Coronary artery (tissue), 2 donors: ENCODE results near the gene HNRNPDL.
A peak's percentile ranks its signal among the peaks of the same experiment; 100 is the strongest.

Experiments used
- DNase-seq: peaks from one replicate; pipeline ENCODE4 v3.0.0-alpha.2; 2017; ENCODE audit warnings: low spot score
- H3K27ac ChIP-seq, 2 donors: fragments of 200-600 bp; sonication (generic); one replicate each; pipeline ENCODE4 v1.5.1; 2016 to 2019
- H3K4me3 ChIP-seq: fragments of 200-600 bp; sonication (generic); 2 replicates; pipeline ENCODE4 v1.5.1; 2016; ENCODE audit warnings: mild to moderate bottlenecking, moderate library complexity
- TF ChIP-seq, protein P1 (sequence below): fragments of 200-600 bp; sonication (generic); IDR thresholded peaks from one replicate; pipeline ENCODE4 v1.5.1; 2019; ENCODE audit warnings: antibody characterized with exemption

The HNRNPDL gene

DNA sequence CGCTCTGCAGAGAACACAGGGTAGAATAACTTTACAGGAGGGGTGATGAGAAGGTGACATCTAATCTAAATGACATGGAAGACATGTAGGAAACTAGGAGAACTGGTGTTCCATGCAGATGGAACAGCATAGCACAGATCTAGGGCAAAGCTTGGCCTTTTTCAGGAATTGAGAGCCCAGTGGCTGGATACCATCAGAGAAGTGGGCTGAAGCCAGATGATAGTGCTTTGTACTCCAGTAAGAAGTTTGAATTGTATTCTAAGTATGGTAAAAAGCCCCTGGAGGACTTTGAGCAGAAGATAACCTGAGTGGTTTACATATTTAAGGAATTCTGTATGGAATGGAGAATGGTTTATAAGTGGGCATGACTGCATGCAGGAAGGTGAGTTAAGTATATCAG is 33.0 kb upstream of the HNRNPDL start:
- DNase-seq: no peak
- TF ChIP-seq, protein P1, sequence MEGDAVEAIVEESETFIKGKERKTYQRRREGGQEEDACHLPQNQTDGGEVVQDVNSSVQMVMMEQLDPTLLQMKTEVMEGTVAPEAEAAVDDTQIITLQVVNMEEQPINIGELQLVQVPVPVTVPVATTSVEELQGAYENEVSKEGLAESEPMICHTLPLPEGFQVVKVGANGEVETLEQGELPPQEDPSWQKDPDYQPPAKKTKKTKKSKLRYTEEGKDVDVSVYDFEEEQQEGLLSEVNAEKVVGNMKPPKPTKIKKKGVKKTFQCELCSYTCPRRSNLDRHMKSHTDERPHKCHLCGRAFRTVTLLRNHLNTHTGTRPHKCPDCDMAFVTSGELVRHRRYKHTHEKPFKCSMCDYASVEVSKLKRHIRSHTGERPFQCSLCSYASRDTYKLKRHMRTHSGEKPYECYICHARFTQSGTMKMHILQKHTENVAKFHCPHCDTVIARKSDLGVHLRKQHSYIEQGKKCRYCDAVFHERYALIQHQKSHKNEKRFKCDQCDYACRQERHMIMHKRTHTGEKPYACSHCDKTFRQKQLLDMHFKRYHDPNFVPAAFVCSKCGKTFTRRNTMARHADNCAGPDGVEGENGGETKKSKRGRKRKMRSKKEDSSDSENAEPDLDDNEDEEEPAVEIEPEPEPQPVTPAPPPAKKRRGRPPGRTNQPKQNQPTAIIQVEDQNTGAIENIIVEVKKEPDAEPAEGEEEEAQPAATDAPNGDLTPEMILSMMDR: no peak
- no peak overlapping the region for H3K27ac ChIP-seq
- no peak overlapping the region for H3K4me3 ChIP-seq

DNA sequence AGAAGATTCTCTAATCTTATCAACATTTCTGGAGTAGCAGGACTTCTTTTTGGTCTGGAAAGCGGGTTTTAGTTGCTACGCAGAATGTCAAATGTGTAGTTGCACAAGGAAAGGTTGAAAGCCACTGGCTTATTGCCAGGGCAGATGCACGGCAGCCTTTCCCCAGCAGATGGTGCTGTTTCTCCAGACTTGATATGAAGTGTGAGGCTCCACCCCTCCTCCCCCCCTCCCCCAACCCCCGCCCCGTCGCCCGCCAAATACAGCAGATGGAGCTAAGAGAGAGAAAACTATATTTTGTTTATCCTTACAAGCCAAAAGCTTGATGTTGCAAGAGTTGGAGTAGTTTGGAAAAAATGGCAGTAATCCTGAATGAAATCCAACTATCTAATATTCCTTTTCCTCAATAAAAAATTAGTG is 32.2 kb upstream of the HNRNPDL start:
- peak; percentile 92 for DNase-seq
- H3K27ac ChIP-seq: no peak overlapping the region
- H3K4me3 ChIP-seq: no peak overlapping the region
- TF ChIP-seq, protein P1: peak; percentile 75

DNA sequence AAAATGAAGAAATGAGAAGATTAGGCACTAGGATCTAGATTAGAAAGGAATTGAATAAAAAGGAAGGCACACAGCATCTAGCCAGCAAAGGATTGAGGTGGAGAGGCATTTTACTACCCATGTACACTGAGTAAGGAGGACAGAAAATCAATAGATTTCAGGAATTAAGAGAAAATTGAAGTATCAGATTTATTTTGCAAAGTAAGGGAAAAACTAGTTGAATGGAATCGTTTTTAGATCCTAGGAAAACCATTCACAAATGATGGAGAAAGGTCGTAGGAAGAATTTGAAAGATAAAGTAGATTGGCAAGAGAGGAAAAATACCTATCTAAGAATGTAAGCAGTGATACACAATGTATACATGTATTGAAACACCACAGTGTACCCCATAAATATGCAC is 31.4 kb upstream of the HNRNPDL start:
- TF ChIP-seq, protein P1: no peak
- no peak overlapping the region for H3K4me3 ChIP-seq
- H3K27ac ChIP-seq: no peak overlapping the region
- DNase-seq: no peak

DNA sequence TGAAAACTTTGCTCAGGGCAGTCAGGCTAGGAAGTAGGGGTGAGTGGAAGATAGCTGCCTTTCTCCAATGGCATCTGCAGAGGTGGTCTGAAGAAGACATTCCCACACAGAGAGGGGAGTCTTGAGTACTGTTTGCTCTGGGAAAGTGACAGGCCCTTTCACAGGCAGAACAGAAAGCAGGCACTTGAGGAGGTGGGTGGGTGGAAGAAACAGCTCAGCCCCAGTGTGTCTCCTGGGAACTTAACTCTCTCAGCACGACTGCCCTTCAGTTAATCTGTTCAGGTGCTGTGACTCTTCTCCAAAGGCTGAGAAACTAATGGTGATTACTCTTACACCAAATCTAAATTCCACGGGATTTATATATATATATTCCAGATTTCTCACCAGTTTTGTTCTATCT is 28.5 kb upstream of the HNRNPDL start:
- Histone ChIP-seq H3K4me3 (no peak overlapping the region), H3K27ac (no peak overlapping the region)
- TF ChIP-seq, protein P1: no peak
- DNase-seq: no peak

DNA sequence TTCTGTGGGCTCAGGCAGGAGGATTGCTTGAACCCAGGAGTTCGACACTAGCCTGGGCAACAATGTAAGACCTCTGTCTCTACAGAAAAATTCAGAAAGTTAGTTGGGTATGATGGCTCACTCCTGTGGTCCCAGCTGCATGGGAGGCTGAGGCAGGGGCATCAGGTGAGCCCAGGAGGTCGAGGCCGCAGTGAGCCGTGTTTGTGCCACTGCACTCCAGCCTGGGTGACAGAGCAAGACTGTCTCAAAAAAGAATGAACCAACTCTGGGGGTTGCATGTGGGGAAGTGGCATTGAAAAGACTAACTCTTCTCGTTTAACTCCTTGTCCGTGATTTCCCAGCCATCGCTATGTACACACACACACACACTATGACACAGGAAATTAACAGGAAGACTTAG is 27.0 kb upstream of the HNRNPDL start:
- TF ChIP-seq, protein P1: no peak
- no peak for DNase-seq
- no peak overlapping the region for H3K27ac ChIP-seq
- H3K4me3 ChIP-seq: no peak overlapping the region

DNA sequence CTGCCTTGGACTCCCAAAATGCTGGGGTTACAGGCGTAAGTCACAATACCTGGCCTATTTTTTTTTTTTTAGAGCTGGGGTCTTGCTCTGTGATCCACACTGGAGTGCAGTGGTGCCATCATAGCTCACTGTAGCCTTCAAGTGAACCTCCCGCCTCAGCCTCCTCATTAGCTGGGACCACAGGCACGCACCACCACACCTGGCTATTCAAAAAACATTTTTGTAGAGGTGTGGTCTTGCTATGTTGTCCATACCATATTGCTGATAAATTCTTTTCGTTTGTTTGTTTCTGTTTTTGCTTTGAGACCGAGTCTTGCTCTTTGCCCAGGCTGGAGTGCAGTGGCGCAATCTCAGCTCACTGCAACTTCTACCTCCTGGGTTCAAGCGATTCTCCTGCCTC is 21.8 kb upstream of the HNRNPDL start:
- Histone ChIP-seq H3K4me3 (no peak overlapping the region), H3K27ac (no peak overlapping the region)
- DNase-seq: no peak
- TF ChIP-seq, protein P1: no peak

DNA sequence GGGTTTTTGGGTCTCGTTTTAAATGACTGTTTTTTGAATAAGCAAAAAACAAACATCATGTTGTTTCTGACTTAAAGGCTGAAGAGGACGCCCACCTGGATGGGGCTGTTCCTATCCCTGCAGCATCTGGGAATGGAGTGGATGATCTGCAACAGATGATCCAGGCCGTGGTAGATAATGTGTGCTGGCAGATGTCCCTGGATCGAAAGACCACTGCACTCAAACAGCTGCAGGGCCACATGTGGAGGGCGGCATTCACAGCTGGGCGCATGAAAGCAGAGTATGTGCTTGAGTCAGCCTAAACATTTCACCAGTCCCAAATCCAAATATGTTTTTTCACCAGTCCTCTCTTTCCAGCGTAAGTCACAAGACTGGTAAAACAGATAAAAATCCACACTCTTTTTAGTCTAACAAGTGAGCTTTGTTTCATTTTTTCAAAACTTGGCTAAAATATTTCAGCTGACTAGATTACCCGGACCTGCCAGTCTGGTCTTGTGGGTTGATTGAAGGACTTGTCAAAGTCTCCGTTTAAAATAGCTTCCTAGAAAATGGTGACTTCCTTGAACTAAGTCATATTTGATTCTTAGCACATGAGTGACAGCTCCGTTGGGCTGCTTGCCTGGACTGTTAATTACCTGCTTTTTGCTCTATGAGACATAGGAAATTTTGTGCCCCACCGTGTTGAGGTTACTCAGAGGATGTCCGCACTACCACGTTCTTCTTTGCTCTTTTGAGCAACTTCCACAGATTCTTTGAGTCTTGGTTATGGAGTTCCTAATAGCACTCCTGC is 20.9 kb upstream of the HNRNPDL start:
- TF ChIP-seq, protein P1: no peak
- no peak overlapping the region for H3K4me3 ChIP-seq
- no peak for DNase-seq
- no peak overlapping the region for H3K27ac ChIP-seq
